Common myeloid progenitor, CD34-positive (primary cell): ENCODE data around the gene HTR1D.
A peak's percentile ranks its signal among the peaks of the same experiment; 100 is the strongest.
"Not testable (repeated sequence)": the region's sequence is repeated elsewhere in the genome, so short reads cannot be mapped to it uniquely, and the experiment has no call there.

Source experiments
- CTCF ChIA-PET: fragments of 350-600 bp; sonication (Branson Sonifier 250); formaldehyde crosslinking; loops from one replicate; lab custom pipeline; 2021; ENCODE audit warnings: antibody characterized with exemption; lab: Charles Lee
- POLR2A ChIA-PET: fragments of 350-600 bp; sonication (Branson Sonifier 250); formaldehyde crosslinking; loops from one replicate; lab custom pipeline; 2021; ENCODE audit warnings: antibody characterized with exemption; lab: Charles Lee
- DNase-seq, 3 donors: peaks; one replicate each; pipeline versions ENCODE4 v3.0.0 to v3.0.0-alpha.2; 2013
- H3K27ac ChIP-seq, 2 experiments: 1 replicate in 1 of 2; 2 replicates in 1 of 2; pipeline ENCODE4 v1.7.0; 2013; ENCODE audit warnings: inconsistent platforms in 2 of 2, low read length in 2 of 2, mild to moderate bottlenecking in 2 of 2, low read depth in 1 of 2, moderate library complexity in 1 of 2; ENCODE audit not compliant: severe bottlenecking in 2 of 2, insufficient read depth in 1 of 2, poor library complexity in 1 of 2
- H3K27me3 ChIP-seq, 5 experiments: replicated peaks in 2 of 5; 1 replicate in 3 of 5; 2 replicates in 2 of 5; pipeline versions ENCODE4 v1.6.1 to v1.7.0; 2013; ENCODE audit warnings: low read length in 4 of 5, mild to moderate bottlenecking in 2 of 5, moderate library complexity in 2 of 5, inconsistent platforms in 1 of 5; ENCODE audit not compliant: insufficient read depth in 5 of 5, control insufficient read depth in 4 of 5
- H3K36me3 ChIP-seq, 4 experiments: 1 replicate in 2 of 4; 2 replicates in 2 of 4; pipeline versions ENCODE4 v1.6.1 to v1.7.0; 2013; ENCODE audit warnings: low read length in 3 of 4, control low read depth in 1 of 4, mild to moderate bottlenecking in 1 of 4; ENCODE audit not compliant: control insufficient read depth in 4 of 4, insufficient read depth in 4 of 4
- H3K4me1 ChIP-seq, 4 experiments: 1 replicate in 3 of 4; 2 replicates in 1 of 4; pipeline versions ENCODE4 v1.6.1 to v1.7.1; 2013; ENCODE audit warnings: low read length in 3 of 4, mild to moderate bottlenecking in 3 of 4, control low read depth in 1 of 4, inconsistent platforms in 1 of 4, moderate library complexity in 1 of 4; ENCODE audit not compliant: control insufficient read depth in 4 of 4, insufficient read depth in 4 of 4; ENCODE audit errors: control extremely low read depth in 1 of 4
- H3K4me3 ChIP-seq, 7 experiments: 1 replicate in 4 of 7; 2 replicates in 3 of 7; pipeline versions ENCODE4 v1.5.1 to v1.7.0; 2013; ENCODE audit warnings: mild to moderate bottlenecking in 7 of 7, low read length in 6 of 7, moderate library complexity in 6 of 7, inconsistent platforms in 2 of 7, low read depth in 2 of 7, control low read depth in 1 of 7; ENCODE audit not compliant: insufficient read depth in 4 of 7, control insufficient read depth in 1 of 7; ENCODE audit errors: extremely low read depth in 1 of 7
- H3K9me3 ChIP-seq, 5 experiments: 1 replicate in 4 of 5; 2 replicates in 1 of 5; pipeline versions ENCODE4 v1.6.1 to v1.7.1; 2013; ENCODE audit warnings: low read length in 4 of 5, mild to moderate bottlenecking in 2 of 5, inconsistent platforms in 1 of 5, low read depth in 1 of 5, moderate library complexity in 1 of 5; ENCODE audit not compliant: control insufficient read depth in 4 of 5, insufficient read depth in 2 of 5; ENCODE audit errors: control extremely low read depth in 1 of 5
- WGBS: methylation state at CpG from one replicate; pipeline ENCODE4 v1.1.5; 2013; ENCODE audit not compliant: insufficient coverage; 5-methylcytosine and 5-hydroxymethylcytosine counted together

The HTR1D gene

GRCh38 chr1:23210963-23211362 lies 6.3 kb downstream of the HTR1D start:
- H3K27ac ChIP-seq, result no peak overlapping the region
- H3K4me3 ChIP-seq, result no peak overlapping the region
- ChIA-PET POLR2A (no interaction called here), CTCF (interaction anchor here (0.9 to 1.4 kb wide), 3 partner anchors 10 to 20 kb away, joined by 3 read pairs; no protein-coding TSS in a partner anchor)
- DNase-seq, result no peak
- H3K9me3 ChIP-seq, result no peaks in the 10 kb centered on the region
- H3K27me3 ChIP-seq, result peaks cover 0 to 22% (median 6%) of the 10 kb centered on the region in 5 experiments
- WGBS, result no CpG with 5 or more reads among the region's 2 CpGs
- H3K4me1 ChIP-seq, result peaks cover 0 to 4% (median 2%) of the 10 kb centered on the region in 4 experiments
- no peaks in the 10 kb centered on the region for H3K36me3 ChIP-seq

DNA sequence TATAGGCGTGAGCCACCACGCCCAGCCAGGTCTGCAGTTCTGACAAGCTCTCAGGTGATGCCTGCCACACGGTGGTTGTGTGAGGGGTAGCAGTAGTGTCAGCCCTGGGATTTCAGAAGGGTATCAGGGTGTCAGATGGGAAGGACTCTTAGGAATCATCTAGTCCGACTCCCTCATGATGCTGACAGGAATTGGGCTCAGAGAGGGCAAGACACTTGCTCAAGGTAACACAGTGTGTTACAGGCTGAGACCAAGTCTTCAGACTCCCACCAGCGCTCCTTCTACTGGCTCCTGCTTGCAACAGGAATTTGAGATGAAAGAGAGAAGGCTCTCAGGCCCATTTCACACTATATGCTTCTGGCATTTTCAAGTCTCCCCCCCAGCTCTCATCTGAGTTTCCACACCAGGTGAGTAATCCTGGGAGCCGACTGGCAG lies 6.9 kb downstream of the HTR1D start:
- 72% methylated on average over 5 of the region's 6 CpGs for WGBS

GRCh38 chr1:23209770-23210169 lies 7.5 kb downstream of the HTR1D start:
- peak; percentile 16 to 68 (median 58) for DNase-seq
- Histone ChIP-seq H3K27me3 (peaks cover 0 to 11% (median 4%) of the 10 kb centered on the region in 5 experiments), H3K36me3 (no peaks in the 10 kb centered on the region), H3K27ac (no peak overlapping the region), H3K4me1 (peaks cover 0 to 4% (median 2%) of the 10 kb centered on the region in 4 experiments), H3K4me3 (no peak overlapping the region), H3K9me3 (no peaks in the 10 kb centered on the region)
- 90% methylated on average over 2 of the region's 4 CpGs for WGBS
- POLR2A ChIA-PET, result no interaction called here
- CTCF ChIA-PET, result interaction anchor here (0.8 kb wide), 1 partner anchor 13 kb away, joined by 3 read pairs; no protein-coding TSS in a partner anchor

More for the DNA sequence above, 6.9 kb downstream of the HTR1D start:
- H3K27me3 ChIP-seq, result peaks cover 0 to 16% (median 4%) of the 10 kb centered on the region in 5 experiments
- no peak overlapping the region for H3K4me3 ChIP-seq
- ChIA-PET CTCF (interaction anchor here (0.8 to 1.4 kb wide), 4 partner anchors 10 to 20 kb away, joined by 3 read pairs; no protein-coding TSS in a partner anchor), POLR2A (no interaction called here)
- H3K9me3 ChIP-seq, result no peaks in the 10 kb centered on the region
- H3K27ac ChIP-seq, result no peak overlapping the region
- H3K36me3 ChIP-seq, result no peaks in the 10 kb centered on the region
- no peak for DNase-seq
- H3K4me1 ChIP-seq, result peaks cover 0 to 4% (median 2%) of the 10 kb centered on the region in 4 experiments

DNA sequence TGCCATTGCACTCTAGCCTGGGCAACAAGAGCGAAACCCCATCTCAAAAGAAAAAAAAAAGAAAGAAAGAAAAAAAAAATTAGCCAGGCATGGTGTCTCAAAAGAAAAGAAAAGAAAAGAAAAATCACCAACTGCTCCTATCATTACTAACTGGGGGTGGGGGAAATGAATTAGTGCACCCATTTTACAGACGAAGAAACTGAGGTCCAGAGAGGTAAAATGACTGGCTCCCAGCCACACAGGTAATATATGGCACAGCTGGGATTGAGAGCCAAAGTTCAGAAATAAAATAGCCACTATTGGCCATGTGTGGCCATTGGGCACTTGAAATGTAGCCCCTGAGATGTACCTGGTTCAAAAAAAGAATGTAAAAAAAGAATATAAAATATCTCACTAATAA lies 8.8 kb downstream of the HTR1D start:
- no peak overlapping the region for H3K27ac ChIP-seq
- peaks cover 0 to 4% (median 2%) of the 10 kb centered on the region in 4 experiments for H3K4me1 ChIP-seq
- H3K36me3 ChIP-seq, result no peaks in the 10 kb centered on the region
- H3K4me3 ChIP-seq, result no peak overlapping the region
- DNase-seq, result no peak
- H3K9me3 ChIP-seq, result no peaks in the 10 kb centered on the region
- 100% methylated on average over 1 of the region's 2 CpGs for WGBS
- CTCF ChIA-PET, result no interaction called here
- H3K27me3 ChIP-seq, result peaks cover 0 to 10% (median 4%) of the 10 kb centered on the region in 5 experiments
- POLR2A ChIA-PET, result no interaction called here

DNA sequence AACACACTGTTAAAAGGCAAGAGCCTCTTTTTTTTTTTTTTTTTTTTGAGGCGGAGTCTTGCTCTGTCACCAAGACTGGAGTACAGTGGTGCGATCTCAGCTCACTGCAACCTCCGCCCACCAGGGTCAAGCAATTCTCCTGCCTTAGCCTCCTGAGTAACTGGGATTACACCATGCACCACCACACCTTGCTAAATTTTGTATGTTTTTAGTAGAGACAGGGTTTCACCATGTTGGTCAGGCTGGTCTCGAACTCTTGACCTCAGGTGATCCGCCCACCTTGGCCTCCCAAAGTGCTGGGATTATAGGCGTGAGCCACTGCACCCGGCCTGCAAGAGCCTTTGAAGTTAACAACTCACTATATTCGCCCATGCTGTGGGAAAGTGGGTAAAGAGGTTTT lies 9.6 kb downstream of the HTR1D start:
- POLR2A ChIA-PET, result not testable (repeated sequence)
- CTCF ChIA-PET, result interaction anchor here (0.6 kb wide), 1 partner anchor 115 kb away, joined by 3 read pairs; no protein-coding TSS in a partner anchor

DNA sequence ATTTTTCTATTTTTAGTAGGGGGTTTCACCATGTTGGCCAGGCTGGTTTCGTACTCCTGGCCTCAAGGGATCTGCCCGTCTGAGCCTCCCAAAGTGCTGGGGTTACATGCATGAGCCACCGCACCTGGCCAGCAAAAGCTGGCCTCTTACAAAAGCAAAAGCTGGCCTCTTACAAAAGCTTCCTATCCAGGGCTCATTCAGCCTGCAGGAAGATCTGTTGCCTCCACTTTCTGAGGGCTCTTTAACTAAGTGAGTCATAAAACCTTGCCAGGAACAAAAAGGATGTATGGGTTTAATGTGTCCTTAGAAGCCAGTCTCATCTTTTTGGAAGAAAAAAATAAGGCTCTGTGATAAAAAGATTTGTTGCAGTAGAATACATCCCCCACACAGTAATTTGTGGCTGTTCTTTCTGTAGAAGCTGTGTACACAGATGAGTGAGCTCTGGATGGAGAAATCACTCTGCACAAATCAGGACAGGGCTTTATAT lies 15.0 kb downstream of the HTR1D start:
- 77% methylated on average over 3 of the region's 3 CpGs for WGBS
- Histone ChIP-seq H3K27me3 (peaks cover 0 to 4% (median 0%) of the 10 kb centered on the region in 5 experiments), H3K4me1 (no peaks in the 10 kb centered on the region), H3K4me3 (no peak overlapping the region), H3K9me3 (no peaks in the 10 kb centered on the region), H3K36me3 (no peaks in the 10 kb centered on the region), H3K27ac (no peak overlapping the region)
- DNase-seq, result no peak
- POLR2A ChIA-PET, result no interaction called here
- CTCF ChIA-PET, result interaction anchor here (2.3 kb wide), 1 partner anchor 12 kb away, joined by 7 read pairs; no protein-coding TSS in a partner anchor

More for the DNA sequence above, 9.6 kb downstream of the HTR1D start:
- H3K36me3 ChIP-seq, DNase-seq, H3K9me3 ChIP-seq, H3K4me1 ChIP-seq, H3K4me3 ChIP-seq, H3K27me3 ChIP-seq, H3K27ac ChIP-seq: not testable (repeated sequence)
- 100% methylated on average over 3 of the region's 8 CpGs for WGBS

DNA sequence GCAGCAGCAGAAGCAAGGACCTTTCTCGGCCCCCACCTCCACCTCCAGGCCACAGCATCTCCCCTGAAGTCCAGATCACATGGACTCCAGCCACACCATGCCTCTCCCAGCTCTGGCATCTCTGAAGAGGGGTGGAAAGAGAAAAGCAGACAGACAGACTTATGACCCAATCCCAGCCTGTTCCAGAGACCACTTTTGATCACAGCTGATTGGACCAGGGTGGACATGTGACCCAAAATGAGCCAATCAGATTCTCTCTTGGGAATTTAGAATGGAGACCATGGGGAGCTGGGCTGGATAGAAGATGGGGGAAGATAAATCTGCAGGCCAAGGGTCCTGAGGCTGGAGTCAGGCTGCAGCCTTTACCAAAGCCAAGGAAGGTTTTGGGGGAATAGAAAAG lies 16.4 kb downstream of the HTR1D start:
- Histone ChIP-seq H3K36me3 (no peaks in the 10 kb centered on the region), H3K9me3 (no peaks in the 10 kb centered on the region), H3K4me1 (no peaks in the 10 kb centered on the region), H3K27me3 (peaks cover 0 to 4% (median 0%) of the 10 kb centered on the region in 5 experiments), H3K27ac (no peak overlapping the region), H3K4me3 (no peak overlapping the region)
- CTCF ChIA-PET, result interaction anchor here (0.9 to 2.3 kb wide), 5 partner anchors 9 to 102 kb away, joined by 3 to 7 read pairs (median 4); no protein-coding TSS in a partner anchor
- DNase-seq, result no peak
- 60% methylated on average over 1 of the region's 1 CpG for WGBS
- POLR2A ChIA-PET, result no interaction called here
